ENCODE data around the gene STK38.
A peak's percentile ranks its signal among the peaks of the same experiment; 100 is the strongest.

Gene STK38

DNA sequence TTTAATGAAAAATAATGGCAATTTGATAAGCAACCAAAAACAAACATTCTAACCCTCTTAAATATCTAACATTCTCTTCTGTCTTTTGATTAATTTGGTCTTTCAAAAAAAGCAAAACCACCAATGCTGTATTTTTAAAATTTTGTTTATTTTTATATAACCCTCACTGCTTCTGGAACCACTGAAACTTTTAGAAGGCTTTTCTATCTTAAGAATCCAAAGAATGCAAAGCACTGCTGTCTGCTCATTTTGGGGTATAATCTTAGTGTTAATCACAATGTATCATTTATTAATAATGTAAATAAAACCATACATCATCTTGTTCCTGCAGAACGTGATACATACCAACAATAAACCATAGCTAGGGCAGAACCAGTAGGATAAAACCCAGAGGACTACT is 14.0 kb downstream of the STK38 start:
- TF ChIP-seq, protein P1, sequence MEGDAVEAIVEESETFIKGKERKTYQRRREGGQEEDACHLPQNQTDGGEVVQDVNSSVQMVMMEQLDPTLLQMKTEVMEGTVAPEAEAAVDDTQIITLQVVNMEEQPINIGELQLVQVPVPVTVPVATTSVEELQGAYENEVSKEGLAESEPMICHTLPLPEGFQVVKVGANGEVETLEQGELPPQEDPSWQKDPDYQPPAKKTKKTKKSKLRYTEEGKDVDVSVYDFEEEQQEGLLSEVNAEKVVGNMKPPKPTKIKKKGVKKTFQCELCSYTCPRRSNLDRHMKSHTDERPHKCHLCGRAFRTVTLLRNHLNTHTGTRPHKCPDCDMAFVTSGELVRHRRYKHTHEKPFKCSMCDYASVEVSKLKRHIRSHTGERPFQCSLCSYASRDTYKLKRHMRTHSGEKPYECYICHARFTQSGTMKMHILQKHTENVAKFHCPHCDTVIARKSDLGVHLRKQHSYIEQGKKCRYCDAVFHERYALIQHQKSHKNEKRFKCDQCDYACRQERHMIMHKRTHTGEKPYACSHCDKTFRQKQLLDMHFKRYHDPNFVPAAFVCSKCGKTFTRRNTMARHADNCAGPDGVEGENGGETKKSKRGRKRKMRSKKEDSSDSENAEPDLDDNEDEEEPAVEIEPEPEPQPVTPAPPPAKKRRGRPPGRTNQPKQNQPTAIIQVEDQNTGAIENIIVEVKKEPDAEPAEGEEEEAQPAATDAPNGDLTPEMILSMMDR (conservative IDR thresholded peaks at IDR 0.05; ENCODE audit: low read length), result no peak
- no peak for TF ChIP-seq EZH2phosphoT487 (IDR thresholded peaks at IDR 0.05; ENCODE audit: borderline replicate concordance)
- no peaks in the 10 kb centered on the region for H3K9me2 ChIP-seq (replicated peaks; ENCODE audit: low read depth, low read length)
- H3F3A ChIP-seq (ENCODE audit: low read depth), result peaks cover 10% of the 10 kb centered on the region; the same call in 1 of the 2 replicates
- H3K79me2 ChIP-seq (ENCODE audit: insufficient read depth, low read length), result peaks cover 98% of the 10 kb centered on the region
- no peak overlapping the region for H3K4me3 ChIP-seq (ENCODE audit: low read length, poor library complexity, severe bottlenecking)
- H3K27me3 ChIP-seq (ENCODE audit: insufficient read depth, low read length, poor library complexity, severe bottlenecking), result no peaks in the 10 kb centered on the region
- H3K36me3 ChIP-seq (ENCODE audit: insufficient read depth, low read length), result peaks cover 67% of the 10 kb centered on the region
- H3K9ac ChIP-seq (ENCODE audit: low read depth, low read length, poor library complexity, severe bottlenecking), result no peak overlapping the region
- peaks cover 10% of the 10 kb centered on the region for H3K4me1 ChIP-seq (ENCODE audit: insufficient read depth, low read length, poor library complexity, severe bottlenecking)
- H2AFZ ChIP-seq (ENCODE audit: low read length), result no peak overlapping the region
- no peak overlapping the region for H3K4me2 ChIP-seq (ENCODE audit: low read depth, low read length, poor library complexity, severe bottlenecking)
- no peaks in the 10 kb centered on the region for H3K9me3 ChIP-seq (ENCODE audit: insufficient read depth, low read depth, low read length)
- H4K20me1 ChIP-seq (ENCODE audit: insufficient read depth, low read length, poor library complexity, severe bottlenecking), result peaks cover 70% of the 10 kb centered on the region

GRCh38 chr6:36526066-36526465 is 21.2 kb downstream of the STK38 start:
- Histone ChIP-seq H3F3A (ENCODE audit: low read depth) (peaks cover 10% of the 10 kb centered on the region; the same call in 1 of the 2 replicates), H3K4me3 (ENCODE audit: low read length, poor library complexity, severe bottlenecking) (no peak overlapping the region), H3K9me2 (replicated peaks; ENCODE audit: low read depth, low read length) (no peaks in the 10 kb centered on the region), H3K79me2 (ENCODE audit: insufficient read depth, low read length) (peaks cover 58% of the 10 kb centered on the region), H3K27me3 (ENCODE audit: insufficient read depth, low read length, poor library complexity, severe bottlenecking) (no peaks in the 10 kb centered on the region), H3K4me1 (ENCODE audit: insufficient read depth, low read length, poor library complexity, severe bottlenecking) (peaks cover 14% of the 10 kb centered on the region), H3K4me2 (ENCODE audit: low read depth, low read length, poor library complexity, severe bottlenecking) (peak overlapping the region; percentile 21), H3K9me3 (ENCODE audit: insufficient read depth, low read depth, low read length) (no peaks in the 10 kb centered on the region), H4K20me1 (ENCODE audit: insufficient read depth, low read length, poor library complexity, severe bottlenecking) (peaks cover 27% of the 10 kb centered on the region), H3K9ac (ENCODE audit: low read depth, low read length, poor library complexity, severe bottlenecking) (no peak overlapping the region), H3K36me3 (ENCODE audit: insufficient read depth, low read length) (peaks cover 77% of the 10 kb centered on the region), H2AFZ (ENCODE audit: low read length) (no peak overlapping the region)
- TF ChIP-seq, protein P1 (conservative IDR thresholded peaks at IDR 0.05; ENCODE audit: low read length), result no peak
- TF ChIP-seq EZH2phosphoT487 (IDR thresholded peaks at IDR 0.05; ENCODE audit: borderline replicate concordance), result no peak

DNA sequence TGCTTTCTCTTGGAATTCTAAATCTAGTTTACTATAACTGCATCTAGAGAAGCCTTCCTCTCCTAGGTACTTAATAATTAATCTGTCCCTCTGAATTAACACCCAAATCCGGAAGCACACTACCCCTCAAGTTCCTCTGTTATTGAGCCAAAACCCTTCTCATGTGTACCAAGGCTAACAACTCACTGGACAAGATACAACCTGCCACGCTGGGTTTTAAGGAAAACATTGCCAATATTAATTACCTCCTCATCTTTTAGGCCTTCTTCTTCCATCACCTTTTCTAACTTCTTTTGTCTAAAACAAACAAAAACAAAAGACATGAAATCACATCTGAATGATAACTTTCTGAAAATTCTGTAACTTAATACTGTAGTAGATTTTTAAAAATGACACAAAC is 21.9 kb downstream of the STK38 start:
- Histone ChIP-seq H3K9ac (ENCODE audit: low read depth, low read length, poor library complexity, severe bottlenecking) (no peak overlapping the region), H3K4me1 (ENCODE audit: insufficient read depth, low read length, poor library complexity, severe bottlenecking) (peaks cover 14% of the 10 kb centered on the region), H3F3A (ENCODE audit: low read depth) (peaks cover 10% of the 10 kb centered on the region; the same call in 1 of the 2 replicates), H3K9me2 (replicated peaks; ENCODE audit: low read depth, low read length) (no peaks in the 10 kb centered on the region), H3K27me3 (ENCODE audit: insufficient read depth, low read length, poor library complexity, severe bottlenecking) (no peaks in the 10 kb centered on the region), H3K9me3 (ENCODE audit: insufficient read depth, low read depth, low read length) (no peaks in the 10 kb centered on the region), H3K4me2 (ENCODE audit: low read depth, low read length, poor library complexity, severe bottlenecking) (no peak overlapping the region), H3K4me3 (ENCODE audit: low read length, poor library complexity, severe bottlenecking) (no peak overlapping the region), H3K79me2 (ENCODE audit: insufficient read depth, low read length) (peaks cover 50% of the 10 kb centered on the region), H4K20me1 (ENCODE audit: insufficient read depth, low read length, poor library complexity, severe bottlenecking) (peaks cover 25% of the 10 kb centered on the region), H2AFZ (ENCODE audit: low read length) (no peak overlapping the region), H3K36me3 (ENCODE audit: insufficient read depth, low read length) (peaks cover 79% of the 10 kb centered on the region)
- no peak for TF ChIP-seq EZH2phosphoT487 (IDR thresholded peaks at IDR 0.05; ENCODE audit: borderline replicate concordance)
- TF ChIP-seq, protein P1 (conservative IDR thresholded peaks at IDR 0.05; ENCODE audit: low read length), result no peak

Measured in Loucy (cell line).